Panc1 (cell line): ENCODE results near the gene MCF2.

ENCODE experiments used
- POLR2AphosphoS5 ChIP-seq: IDR thresholded peaks from 2 replicates; pipeline ENCODE4 v1.6.1; 2012; ENCODE audit warnings: mild to moderate bottlenecking, low read depth, low read length, moderate library complexity
- TCF7L2 ChIP-seq: IDR thresholded peaks from 2 replicates; pipeline ENCODE4 v1.6.1; 2011; ENCODE audit warnings: mild to moderate bottlenecking, low read depth, low read length, inconsistent platforms
- TF ChIP-seq, protein P1 (sequence below): fragments of 450-650 bp; IDR thresholded peaks from 2 replicates; pipeline ENCODE4 v1.5.1; 2017; ENCODE audit warnings: mild to moderate bottlenecking
- TF ChIP-seq, protein P2 (sequence below), 2 experiments: IDR thresholded peaks; 2 replicates each; pipeline ENCODE4 v1.6.1; 2011 to 2012; ENCODE audit warnings: low read depth in 2 of 2, control low read depth in 1 of 2, low read length in 1 of 2, mild to moderate bottlenecking in 1 of 2, moderate library complexity in 1 of 2; ENCODE audit not compliant: insufficient read depth in 1 of 2

DNA sequence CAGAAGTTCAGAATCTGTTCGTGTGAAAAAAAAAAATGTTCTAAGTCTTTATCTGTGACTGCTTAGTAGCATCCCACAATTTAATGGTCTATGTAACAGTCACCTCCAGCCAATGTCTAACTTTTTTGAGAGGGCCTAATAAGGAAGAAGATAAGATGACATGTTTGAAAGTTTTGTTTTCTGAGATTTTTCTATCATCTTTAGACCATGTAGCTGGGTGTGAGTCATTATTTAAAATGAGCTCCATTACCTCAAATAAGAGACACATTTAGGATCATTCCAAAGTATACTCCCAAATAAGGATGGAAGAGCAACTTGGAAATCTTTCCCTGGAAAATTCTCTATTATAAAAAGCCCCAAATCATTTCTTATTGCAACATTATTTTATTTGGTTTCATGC lies 28.2 kb upstream of the MCF2 start:
- TF ChIP-seq TCF7L2 (no peak), POLR2AphosphoS5 (no peak)
- TF ChIP-seq, protein P1, sequence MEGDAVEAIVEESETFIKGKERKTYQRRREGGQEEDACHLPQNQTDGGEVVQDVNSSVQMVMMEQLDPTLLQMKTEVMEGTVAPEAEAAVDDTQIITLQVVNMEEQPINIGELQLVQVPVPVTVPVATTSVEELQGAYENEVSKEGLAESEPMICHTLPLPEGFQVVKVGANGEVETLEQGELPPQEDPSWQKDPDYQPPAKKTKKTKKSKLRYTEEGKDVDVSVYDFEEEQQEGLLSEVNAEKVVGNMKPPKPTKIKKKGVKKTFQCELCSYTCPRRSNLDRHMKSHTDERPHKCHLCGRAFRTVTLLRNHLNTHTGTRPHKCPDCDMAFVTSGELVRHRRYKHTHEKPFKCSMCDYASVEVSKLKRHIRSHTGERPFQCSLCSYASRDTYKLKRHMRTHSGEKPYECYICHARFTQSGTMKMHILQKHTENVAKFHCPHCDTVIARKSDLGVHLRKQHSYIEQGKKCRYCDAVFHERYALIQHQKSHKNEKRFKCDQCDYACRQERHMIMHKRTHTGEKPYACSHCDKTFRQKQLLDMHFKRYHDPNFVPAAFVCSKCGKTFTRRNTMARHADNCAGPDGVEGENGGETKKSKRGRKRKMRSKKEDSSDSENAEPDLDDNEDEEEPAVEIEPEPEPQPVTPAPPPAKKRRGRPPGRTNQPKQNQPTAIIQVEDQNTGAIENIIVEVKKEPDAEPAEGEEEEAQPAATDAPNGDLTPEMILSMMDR: no peak
- TF ChIP-seq, protein P2, sequence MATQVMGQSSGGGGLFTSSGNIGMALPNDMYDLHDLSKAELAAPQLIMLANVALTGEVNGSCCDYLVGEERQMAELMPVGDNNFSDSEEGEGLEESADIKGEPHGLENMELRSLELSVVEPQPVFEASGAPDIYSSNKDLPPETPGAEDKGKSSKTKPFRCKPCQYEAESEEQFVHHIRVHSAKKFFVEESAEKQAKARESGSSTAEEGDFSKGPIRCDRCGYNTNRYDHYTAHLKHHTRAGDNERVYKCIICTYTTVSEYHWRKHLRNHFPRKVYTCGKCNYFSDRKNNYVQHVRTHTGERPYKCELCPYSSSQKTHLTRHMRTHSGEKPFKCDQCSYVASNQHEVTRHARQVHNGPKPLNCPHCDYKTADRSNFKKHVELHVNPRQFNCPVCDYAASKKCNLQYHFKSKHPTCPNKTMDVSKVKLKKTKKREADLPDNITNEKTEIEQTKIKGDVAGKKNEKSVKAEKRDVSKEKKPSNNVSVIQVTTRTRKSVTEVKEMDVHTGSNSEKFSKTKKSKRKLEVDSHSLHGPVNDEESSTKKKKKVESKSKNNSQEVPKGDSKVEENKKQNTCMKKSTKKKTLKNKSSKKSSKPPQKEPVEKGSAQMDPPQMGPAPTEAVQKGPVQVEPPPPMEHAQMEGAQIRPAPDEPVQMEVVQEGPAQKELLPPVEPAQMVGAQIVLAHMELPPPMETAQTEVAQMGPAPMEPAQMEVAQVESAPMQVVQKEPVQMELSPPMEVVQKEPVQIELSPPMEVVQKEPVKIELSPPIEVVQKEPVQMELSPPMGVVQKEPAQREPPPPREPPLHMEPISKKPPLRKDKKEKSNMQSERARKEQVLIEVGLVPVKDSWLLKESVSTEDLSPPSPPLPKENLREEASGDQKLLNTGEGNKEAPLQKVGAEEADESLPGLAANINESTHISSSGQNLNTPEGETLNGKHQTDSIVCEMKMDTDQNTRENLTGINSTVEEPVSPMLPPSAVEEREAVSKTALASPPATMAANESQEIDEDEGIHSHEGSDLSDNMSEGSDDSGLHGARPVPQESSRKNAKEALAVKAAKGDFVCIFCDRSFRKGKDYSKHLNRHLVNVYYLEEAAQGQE (IDR thresholded peaks at IDR 0.05; ENCODE audit: insufficient read depth in 1 of 2, low read depth in 2 of 2, low read length in 1 of 2): no peak
